ENCODE data around the gene MTIF3.
A peak's percentile ranks its signal among the peaks of the same experiment; 100 is the strongest.

The MTIF3 gene
- total RNA-seq: 16.5 to 29.4 reads per million in 2 donors

- DNase-seq: peak; percentile 89 to 99 (median 96)
Measured at GRCh38 chr13:27449936-27450828, at the start of gene MTIF3. Gene MTIF3, minus strand, starts transcription at chr13:27450564. Its CDS starts 10,116 bp downstream, at chr13:27440448.

- DNase-seq: no peak
Measured at GRCh38 chr13:27497563-27498230, 47.3 kb upstream of the MTIF3 start.

GRCh38 chr13:27496536-27497273, 46.3 kb upstream of the MTIF3 start:
- no peak for DNase-seq

- no peak for DNase-seq
Measured at GRCh38 chr13:27496006-27496405, 45.6 kb upstream of the MTIF3 start.

GRCh38 chr13:27495551-27495950, 45.2 kb upstream of the MTIF3 start:
- no peak for DNase-seq

GRCh38 chr13:27493981-27494380, 43.6 kb upstream of the MTIF3 start:
- no peak for DNase-seq

- DNase-seq: no peak
Measured at GRCh38 chr13:27489456-27489855, 39.1 kb upstream of the MTIF3 start.

- no peak for DNase-seq
Measured at GRCh38 chr13:27487776-27488175, 37.4 kb upstream of the MTIF3 start.

GRCh38 chr13:27483421-27483820, 33.1 kb upstream of the MTIF3 start:
- DNase-seq: no peak

- peak in 2 of 5 experiments; percentile 19 to 20 for DNase-seq
Measured at GRCh38 chr13:27482983-27483382, 32.6 kb upstream of the MTIF3 start.

GRCh38 chr13:27481766-27482165, 31.4 kb upstream of the MTIF3 start:
- DNase-seq: peak in 1 of 5 experiments; percentile 19

GRCh38 chr13:27476943-27477703, 26.8 kb upstream of the MTIF3 start:
- DNase-seq: peak in 2 of 5 experiments; percentile 30 to 45

- no peak for DNase-seq
Measured at GRCh38 chr13:27474751-27475268, 24.4 kb upstream of the MTIF3 start.

- DNase-seq: peak in 2 of 5 experiments; percentile 21 to 60
Measured at GRCh38 chr13:27472941-27473340, 22.6 kb upstream of the MTIF3 start.

- DNase-seq: no peak
Measured at GRCh38 chr13:27472441-27472840, 22.1 kb upstream of the MTIF3 start.

GRCh38 chr13:27470075-27470820, 19.9 kb upstream of the MTIF3 start:
- no peak for DNase-seq

GRCh38 chr13:27466513-27466912, 16.1 kb upstream of the MTIF3 start:
- DNase-seq: no peak

- DNase-seq: no peak
Measured at GRCh38 chr13:27465611-27466010, 15.2 kb upstream of the MTIF3 start.

- peak in 1 of 5 experiments; percentile 36 for DNase-seq
Measured at GRCh38 chr13:27463500-27463899, 13.1 kb upstream of the MTIF3 start.

- no peak for DNase-seq
Measured at GRCh38 chr13:27461940-27462584, 11.7 kb upstream of the MTIF3 start.
